H9 (cell line): ENCODE measurements around the gene FAM133A. TPM values are rescaled to one million over a fixed set of nuclear protein-coding genes. Genes with fewer than 3 reads are reported as not detected.

Source experiments
- DNase-seq: peaks from one replicate; pipeline ENCODE4 v3.0.0-alpha.2; 2017
- H2AFZ ChIP-seq: one replicate; pipeline ENCODE4 v1.6.1; 2013; ENCODE audit warnings: mild to moderate bottlenecking, low read length, control low read depth, moderate library complexity
- H2AK5ac ChIP-seq: 2 replicates; pipeline ENCODE4 v1.6.1; 2013; ENCODE audit warnings: low read length, control low read depth, mixed read lengths; ENCODE audit not compliant: insufficient read length
- H2BK120ac ChIP-seq: one replicate; pipeline ENCODE4 v1.6.1; 2013; ENCODE audit warnings: low read depth, mild to moderate bottlenecking, low read length, control low read depth, inconsistent platforms; ENCODE audit not compliant: poor library complexity, severe bottlenecking
- H2BK12ac ChIP-seq: 2 replicates; pipeline ENCODE4 v1.6.1; 2013; ENCODE audit warnings: low read length, control low read depth, mixed read lengths, low read depth; ENCODE audit not compliant: insufficient read length
- H2BK15ac ChIP-seq: 2 replicates; pipeline ENCODE4 v1.6.1; 2013; ENCODE audit warnings: low read depth, low read length, control low read depth
- H2BK20ac ChIP-seq: one replicate; pipeline ENCODE4 v1.6.1; 2013; ENCODE audit warnings: low read depth, mild to moderate bottlenecking, low read length, control low read depth, inconsistent platforms; ENCODE audit not compliant: poor library complexity, severe bottlenecking
- H2BK5ac ChIP-seq: 2 replicates; pipeline ENCODE4 v1.6.1; 2013; ENCODE audit warnings: low read length, control low read depth, mixed read lengths; ENCODE audit not compliant: insufficient read length
- H3K14ac ChIP-seq: 2 replicates; pipeline ENCODE4 v1.6.1; 2013; ENCODE audit warnings: low read length, control low read depth; ENCODE audit not compliant: insufficient read depth
- H3K18ac ChIP-seq: 2 replicates; pipeline ENCODE4 v1.6.1; 2013; ENCODE audit warnings: low read depth, mild to moderate bottlenecking, mixed read lengths, low read length, control low read depth; ENCODE audit not compliant: insufficient read length
- H3K23ac ChIP-seq: 2 replicates; pipeline ENCODE4 v1.6.1; 2013; ENCODE audit warnings: low read length, control low read depth, mixed read lengths, low read depth; ENCODE audit not compliant: insufficient read length
- H3K23me2 ChIP-seq: 2 replicates; pipeline ENCODE4 v1.6.1; 2013; ENCODE audit warnings: low read depth, mild to moderate bottlenecking, mixed read lengths, low read length, control low read depth; ENCODE audit not compliant: insufficient read length, poor library complexity, severe bottlenecking
- H3K27ac ChIP-seq: 2 replicates; pipeline ENCODE4 v1.5.1; 2013; ENCODE audit warnings: low read length, control low read depth, mixed read lengths, low read depth; ENCODE audit not compliant: insufficient read length
- H3K27me3 ChIP-seq: 2 replicates; pipeline ENCODE4 v1.6.1; 2013; ENCODE audit warnings: low read length, control low read depth, inconsistent platforms; ENCODE audit not compliant: insufficient read depth
- H3K4ac ChIP-seq: 2 replicates; pipeline ENCODE4 v1.6.1; 2013; ENCODE audit warnings: low read depth, mild to moderate bottlenecking, control low read depth, inconsistent platforms, low read length, moderate library complexity
- H3K4me1 ChIP-seq: 2 replicates; pipeline ENCODE4 v1.6.1; 2013; ENCODE audit warnings: low read length, control low read depth, inconsistent platforms; ENCODE audit not compliant: insufficient read depth
- H3K4me2 ChIP-seq: 2 replicates; pipeline ENCODE4 v1.6.1; 2013; ENCODE audit warnings: low read length, control low read depth, mixed read lengths; ENCODE audit not compliant: insufficient read length, insufficient read depth
- H3K56ac ChIP-seq: 2 replicates; pipeline ENCODE4 v1.6.1; 2013; ENCODE audit warnings: low read depth, mild to moderate bottlenecking, mixed read lengths, low read length, control low read depth; ENCODE audit not compliant: insufficient read length
- H3K79me1 ChIP-seq: 2 replicates; pipeline ENCODE4 v1.6.1; 2013; ENCODE audit warnings: low read depth, mild to moderate bottlenecking, moderate library complexity, low read length, control low read depth, inconsistent platforms; ENCODE audit not compliant: insufficient read depth, poor library complexity, severe bottlenecking
- H3K79me2 ChIP-seq: 2 replicates; pipeline ENCODE4 v1.6.1; 2013; ENCODE audit warnings: low read length, control low read depth, inconsistent platforms; ENCODE audit not compliant: insufficient read depth
- H3K9ac ChIP-seq: 2 replicates; pipeline ENCODE4 v1.6.1; 2013; ENCODE audit warnings: low read length, control low read depth, mixed read lengths; ENCODE audit not compliant: insufficient read length; ENCODE audit errors: extremely low read depth
- H3K9me3 ChIP-seq: one replicate; pipeline ENCODE4 v1.6.1; 2013; ENCODE audit warnings: low read depth, low read length, inconsistent platforms; ENCODE audit not compliant: control insufficient read depth
- H3T11ph ChIP-seq: one replicate; pipeline ENCODE4 v1.6.1; 2013; ENCODE audit warnings: mild to moderate bottlenecking, low read length, control low read depth, inconsistent platforms
- H4K20me1 ChIP-seq: one replicate; pipeline ENCODE4 v1.6.1; 2013; ENCODE audit not compliant: control insufficient read depth, insufficient read length, insufficient read depth
- H4K5ac ChIP-seq: 2 replicates; pipeline ENCODE4 v1.6.1; 2013; ENCODE audit warnings: low read depth, mild to moderate bottlenecking, mixed read lengths, low read length, control low read depth; ENCODE audit not compliant: insufficient read length
- H4K8ac ChIP-seq: replicated peaks from 2 replicates; pipeline ENCODE4 v1.6.1; 2013; ENCODE audit warnings: low read length, control low read depth, mixed read lengths, low read depth; ENCODE audit not compliant: insufficient read length
- H4K91ac ChIP-seq: 2 replicates; pipeline ENCODE4 v1.6.1; 2013; ENCODE audit warnings: low read depth, mild to moderate bottlenecking, moderate library complexity, mixed read lengths, low read length, control low read depth; ENCODE audit not compliant: insufficient read length
- H3K27ac Mint-ChIP-seq, 3 experiments: 2 replicates in 2 of 3; 3 replicates in 1 of 3; pipeline ENCODE4 v1.8.0; 2020 to 2021; ENCODE audit warnings: mixed read lengths in 3 of 3, mild to moderate bottlenecking in 1 of 3, moderate library complexity in 1 of 3
- H3K27me3 Mint-ChIP-seq: 2 replicates; pipeline ENCODE4 v1.8.0; 2021; ENCODE audit warnings: low read depth, mild to moderate bottlenecking, moderate library complexity, mixed read lengths
- H3K36me3 Mint-ChIP-seq, 3 experiments: 2 replicates in 2 of 3; 3 replicates in 1 of 3; pipeline ENCODE4 v1.8.0; 2020 to 2021; ENCODE audit warnings: low read depth in 3 of 3, mixed read lengths in 3 of 3; ENCODE audit not compliant: insufficient read depth in 1 of 3
- H3K4me1 Mint-ChIP-seq, 2 experiments: 2 replicates each; pipeline ENCODE4 v1.8.0; 2020; ENCODE audit warnings: mixed read lengths in 2 of 2
- H3K4me3 Mint-ChIP-seq, 2 experiments: 2 replicates in 1 of 2; 3 replicates in 1 of 2; pipeline ENCODE4 v1.8.0; 2020 to 2021; ENCODE audit warnings: mild to moderate bottlenecking in 2 of 2, mixed read lengths in 2 of 2, moderate library complexity in 1 of 2
- H3K9me3 Mint-ChIP-seq, 2 experiments: 2 replicates in 1 of 2; 3 replicates in 1 of 2; pipeline ENCODE4 v1.8.0; 2020; ENCODE audit warnings: mild to moderate bottlenecking in 2 of 2, mixed read lengths in 2 of 2, moderate library complexity in 1 of 2
- WGBS: extraction: QIAGEN DNeasy Blood & Tissue Kit; methylation state at CpG from one replicate; pipeline ENCODE4 v1.1.7; 2013; ENCODE audit warnings: missing lambda C conversion rate, low lambda C conversion rate, mixed read lengths; ENCODE audit not compliant: insufficient read length; ENCODE audit errors: extremely low coverage; 5-methylcytosine and 5-hydroxymethylcytosine counted together
- total RNA-seq: library from RNA; stranded (reverse); gene quantifications from 2 replicates; pipeline ENCODE4 v1.2.1, GENCODE V29; 2021
- TF ChIP-seq, protein P1 (sequence below): fragments of 200-600 bp; sonication (generic); conservative IDR thresholded peaks from 3 replicates; pipeline ENCODE4 v1.8.0; 2021; ENCODE audit warnings: antibody characterized with exemption, mild to moderate bottlenecking

The FAM133A gene
- total RNA-seq, 1 experiment from 2014 or later = 0.90 TPM

DNA sequence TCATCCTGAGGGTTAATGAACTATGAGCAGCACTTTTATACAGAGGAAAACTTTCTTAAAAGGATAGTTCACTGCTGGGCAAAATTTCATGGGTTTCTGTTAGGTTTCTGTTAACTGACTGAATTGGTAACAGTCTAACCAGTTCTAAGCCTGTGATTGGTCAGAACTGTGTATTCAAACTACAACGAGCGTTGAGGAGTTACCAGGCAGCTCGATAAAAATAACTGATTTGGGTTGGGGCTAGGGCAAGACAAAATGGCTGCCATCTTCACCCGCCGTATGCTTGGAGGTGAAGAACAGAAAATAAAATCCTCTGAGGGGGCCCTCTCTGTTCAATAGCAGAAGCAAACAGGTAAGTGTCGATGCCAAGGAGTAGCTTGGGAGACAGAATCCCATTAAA, 22.0 kb downstream of the FAM133A start:
- Mint-ChIP-seq H3K9me3 (peaks cover 0 to 2% of the 10 kb centered on the region in 2 experiments; a peak in 1 of 5 replicates), H3K4me1 (peaks cover 9 to 14% of the 10 kb centered on the region in 2 experiments), H3K27ac (no peak overlapping the region; a peak in 1 of 7 replicates), H3K4me3 (no peak overlapping the region), H3K27me3 (no peaks in the 10 kb centered on the region), H3K36me3 (peaks cover 0 to 5% (median 0%) of the 10 kb centered on the region in 3 experiments; a peak in 1 of 7 replicates)
- Histone ChIP-seq H3K4me1 (no peaks in the 10 kb centered on the region; the same call in 1 of the 2 replicates), H4K5ac (no peak overlapping the region), H2AFZ (no peak overlapping the region), H2BK12ac (no peak overlapping the region), H3K4me2 (no peak overlapping the region), H4K91ac (no peak overlapping the region), H2BK20ac (no peak overlapping the region), H2BK120ac (no peak overlapping the region), H2BK15ac (no peak overlapping the region), H2AK5ac (no peak overlapping the region), H4K20me1 (no peaks in the 10 kb centered on the region), H3T11ph (no peak overlapping the region), H3K79me2 (no peaks in the 10 kb centered on the region), H3K9me3 (no peaks in the 10 kb centered on the region), H4K8ac (no peak overlapping the region), H3K23ac (no peak overlapping the region), H3K4ac (no peak overlapping the region), H3K14ac (no peak overlapping the region), H3K27me3 (no peaks in the 10 kb centered on the region), H3K27ac (no peak overlapping the region), H3K56ac (no peak overlapping the region), H3K23me2 (no peaks in the 10 kb centered on the region), H2BK5ac (no peak overlapping the region), H3K9ac (no peak overlapping the region), H3K18ac (no peak overlapping the region), H3K79me1 (no peaks in the 10 kb centered on the region)
- WGBS = no CpG with 5 or more reads among the region's 6 CpGs
- TF ChIP-seq, protein P1, sequence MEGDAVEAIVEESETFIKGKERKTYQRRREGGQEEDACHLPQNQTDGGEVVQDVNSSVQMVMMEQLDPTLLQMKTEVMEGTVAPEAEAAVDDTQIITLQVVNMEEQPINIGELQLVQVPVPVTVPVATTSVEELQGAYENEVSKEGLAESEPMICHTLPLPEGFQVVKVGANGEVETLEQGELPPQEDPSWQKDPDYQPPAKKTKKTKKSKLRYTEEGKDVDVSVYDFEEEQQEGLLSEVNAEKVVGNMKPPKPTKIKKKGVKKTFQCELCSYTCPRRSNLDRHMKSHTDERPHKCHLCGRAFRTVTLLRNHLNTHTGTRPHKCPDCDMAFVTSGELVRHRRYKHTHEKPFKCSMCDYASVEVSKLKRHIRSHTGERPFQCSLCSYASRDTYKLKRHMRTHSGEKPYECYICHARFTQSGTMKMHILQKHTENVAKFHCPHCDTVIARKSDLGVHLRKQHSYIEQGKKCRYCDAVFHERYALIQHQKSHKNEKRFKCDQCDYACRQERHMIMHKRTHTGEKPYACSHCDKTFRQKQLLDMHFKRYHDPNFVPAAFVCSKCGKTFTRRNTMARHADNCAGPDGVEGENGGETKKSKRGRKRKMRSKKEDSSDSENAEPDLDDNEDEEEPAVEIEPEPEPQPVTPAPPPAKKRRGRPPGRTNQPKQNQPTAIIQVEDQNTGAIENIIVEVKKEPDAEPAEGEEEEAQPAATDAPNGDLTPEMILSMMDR = no peak
- no peak for DNase-seq
